ENCODE measurements around the gene CIDEC. TPM values are rescaled to one million over a fixed set of nuclear protein-coding genes. Genes with fewer than 3 reads are reported as not detected.
A peak's percentile ranks its signal among the peaks of the same experiment; 100 is the strongest.
"Not testable (repeated sequence)": the region's sequence is repeated elsewhere in the genome, so short reads cannot be mapped to it uniquely, and the experiment has no call there.

The CIDEC gene
- total RNA-seq, 2 donors from 2014 or later, result 3.5 TPM; not detected in 1

DNA sequence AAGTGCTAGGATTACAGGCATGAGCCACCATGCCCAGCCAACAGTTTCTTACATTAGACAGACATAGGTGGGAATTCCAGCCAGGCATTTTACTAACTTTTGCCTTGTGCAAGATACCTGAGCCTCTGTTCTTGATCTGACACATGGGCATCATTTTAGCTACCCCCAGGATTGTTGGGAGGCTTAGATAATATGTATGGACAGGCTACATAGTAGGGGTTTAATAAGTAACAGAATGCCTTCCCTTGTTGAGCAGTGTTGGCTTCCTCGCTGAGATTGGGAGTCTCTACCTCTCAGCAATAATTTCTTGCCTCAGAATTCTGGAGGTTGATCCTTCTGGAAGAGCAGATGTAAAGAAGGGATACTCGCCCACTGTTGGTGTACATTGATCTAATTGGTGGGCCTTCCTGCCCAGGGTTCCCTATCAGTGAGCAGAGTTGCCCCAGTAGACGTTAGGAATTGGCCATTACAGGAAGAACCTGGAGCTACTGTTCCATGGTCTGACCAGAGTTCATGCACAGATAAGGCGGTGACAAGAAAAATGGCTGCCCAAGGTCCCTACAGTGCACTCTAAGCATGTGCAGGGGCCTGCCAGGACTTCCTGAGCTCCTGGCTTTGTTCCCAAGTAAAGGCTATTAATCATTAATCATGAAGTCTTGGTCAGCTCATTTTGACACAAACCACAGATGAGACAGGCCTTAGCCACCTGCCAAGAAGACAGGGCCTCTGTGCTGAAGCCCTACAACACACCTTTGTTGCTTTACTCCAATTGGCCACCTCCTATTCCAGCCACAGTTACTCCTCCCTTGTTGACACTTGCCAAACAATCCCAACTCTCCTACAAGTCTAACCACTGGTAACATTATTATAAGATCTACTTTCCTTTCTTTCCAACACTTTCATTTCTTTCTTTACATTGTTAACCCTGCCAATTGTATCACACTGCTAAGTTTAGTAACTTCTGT is 17.6 kb upstream of the CIDEC start:
- Histone ChIP-seq H3K27me3 (replicated peaks; ENCODE audit: insufficient read depth) (no peaks in the 10 kb centered on the region), H3K4me1 (replicated peaks) (no peaks in the 10 kb centered on the region), H3K27ac (peak overlapping the region; percentile 75 to 86), H3K9me3 (no peaks in the 10 kb centered on the region), H3K36me3 (peaks cover 0 to 9% of the 10 kb centered on the region in 2 donors), H3K4me3 (no peak overlapping the region)
- intact Hi-C loops (cut with DNase I), result no loop called here
- WGBS, result 58% methylated on average over 4 of the region's 4 CpGs
- DNase-seq (ENCODE audit: low spot score), result peak; percentile 82
- peak; percentile 89 for TF ChIP-seq POLR2AphosphoS5 (IDR thresholded peaks at IDR 0.05)
- no peak for TF ChIP-seq POLR2A (IDR thresholded peaks at IDR 0.05)

DNA sequence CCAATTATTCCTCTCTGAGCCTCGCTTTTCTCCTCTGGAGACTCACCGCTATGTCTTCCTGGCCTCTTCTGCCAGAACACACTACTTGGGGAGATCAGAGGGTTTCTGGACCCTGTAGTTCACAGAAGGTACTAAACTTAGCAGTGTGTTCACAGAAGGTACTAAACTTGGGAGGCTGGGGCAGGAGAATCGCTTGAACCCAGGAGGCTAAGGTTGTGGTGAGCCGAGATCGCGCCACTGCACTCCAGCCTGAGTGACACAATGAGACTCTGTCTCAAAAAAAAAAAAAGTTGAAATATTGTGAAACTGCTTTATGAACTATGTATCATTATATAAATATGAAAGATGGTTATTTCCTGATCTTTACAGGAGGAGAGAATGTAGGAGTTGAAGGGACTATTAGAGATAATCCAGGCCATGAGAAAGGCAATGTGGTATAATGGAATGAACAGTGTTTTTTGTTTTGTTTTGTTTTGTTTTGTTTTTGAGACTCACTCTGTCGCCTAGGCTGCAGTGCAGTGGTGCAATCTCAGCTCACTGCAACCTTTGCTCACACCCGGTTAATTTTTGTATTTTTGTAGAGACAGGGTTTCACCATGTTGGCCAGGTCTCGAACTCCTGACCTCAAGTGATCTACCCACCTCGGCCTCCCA is 16.8 kb upstream of the CIDEC start:
- H3K4me1 ChIP-seq (replicated peaks); H3K9me3 ChIP-seq; H3K27me3 ChIP-seq (replicated peaks; ENCODE audit: insufficient read depth); DNase-seq (ENCODE audit: low spot score); intact Hi-C loops (cut with DNase I); H3K4me3 ChIP-seq; H3K36me3 ChIP-seq: not testable (repeated sequence)
- 92% methylated on average over 10 of the region's 10 CpGs for WGBS
- peak overlapping the region; percentile 75 to 86 for H3K27ac ChIP-seq

DNA sequence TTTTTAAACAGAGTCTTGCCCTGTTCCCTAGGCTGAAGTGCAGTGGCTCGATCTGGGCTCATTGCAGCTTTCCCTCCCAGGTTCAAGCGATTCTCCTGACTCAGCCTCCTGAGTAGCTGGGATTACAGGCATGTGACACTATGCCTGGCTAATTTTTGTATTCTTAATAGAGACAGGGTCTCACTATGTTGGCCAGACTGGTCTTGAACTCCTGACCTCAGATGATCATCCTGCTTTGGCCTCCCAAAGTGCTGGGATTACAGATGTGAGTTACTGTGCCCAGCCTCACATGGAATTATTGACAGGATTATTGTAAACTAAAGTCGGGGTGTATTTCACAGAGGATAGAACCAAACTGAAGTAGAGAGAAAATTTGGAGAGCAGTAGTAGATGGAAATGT is 15.7 kb upstream of the CIDEC start:
- H3K9me3 ChIP-seq; DNase-seq (ENCODE audit: low spot score); H3K4me1 ChIP-seq (replicated peaks); H3K27ac ChIP-seq; H3K4me3 ChIP-seq; H3K27me3 ChIP-seq (replicated peaks; ENCODE audit: insufficient read depth); H3K36me3 ChIP-seq; intact Hi-C loops (cut with DNase I): not testable (repeated sequence)
- 88% methylated on average over 3 of the region's 3 CpGs for WGBS

DNA sequence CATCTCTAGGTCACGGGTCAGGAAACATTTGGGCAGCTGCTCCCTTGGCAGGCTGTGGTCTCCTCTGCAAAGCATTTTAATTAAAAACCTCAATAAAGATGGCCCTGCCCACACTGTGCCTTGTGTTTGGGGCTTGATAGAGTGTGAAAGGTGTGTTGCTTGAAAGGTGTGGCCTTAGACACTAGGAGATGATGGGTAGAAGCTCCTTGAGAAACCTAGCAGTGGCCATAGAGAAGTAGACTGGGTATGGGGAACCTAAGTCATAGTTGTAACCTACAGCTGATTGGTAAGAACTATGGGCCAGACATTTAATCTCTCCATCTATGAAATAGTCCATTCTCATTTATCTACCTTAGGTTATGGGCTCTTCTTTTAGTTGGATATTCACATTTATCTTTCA is 13.7 kb upstream of the CIDEC start:
- Histone ChIP-seq H3K4me1 (replicated peaks) (no peaks in the 10 kb centered on the region), H3K27me3 (replicated peaks; ENCODE audit: insufficient read depth) (no peaks in the 10 kb centered on the region), H3K36me3 (peaks cover 0 to 9% of the 10 kb centered on the region in 2 donors), H3K4me3 (no peak overlapping the region), H3K27ac (no peak overlapping the region), H3K9me3 (no peaks in the 10 kb centered on the region)
- WGBS, result 95% methylated on average over 1 of the region's 1 CpG
- intact Hi-C loops (cut with DNase I), result no loop called here
- no peak for TF ChIP-seq POLR2AphosphoS5 (IDR thresholded peaks at IDR 0.05)
- no peak for DNase-seq (ENCODE audit: low spot score)

- H3K27ac ChIP-seq, result peak overlapping the region; percentile 94 to 95
- H3K4me3 ChIP-seq, result peak overlapping the region; percentile 92
- peaks cover 0 to 9% of the 10 kb centered on the region in 2 donors for H3K36me3 ChIP-seq
- no peak for DNase-seq (ENCODE audit: low spot score)
- intact Hi-C loops (cut with DNase I), result loop anchor here (2.0 kb wide), 1 partner anchor 24 kb away; no protein-coding TSS in a partner anchor
- no peaks in the 10 kb centered on the region for H3K27me3 ChIP-seq (replicated peaks; ENCODE audit: insufficient read depth)
- H3K9me3 ChIP-seq, result no peaks in the 10 kb centered on the region
- 11% methylated on average over 12 of the region's 12 CpGs for WGBS
- no peak for TF ChIP-seq CTCF (IDR thresholded peaks at IDR 0.05)
- no peak for TF ChIP-seq POLR2A (IDR thresholded peaks at IDR 0.05)
- no peak for TF ChIP-seq POLR2AphosphoS5 (IDR thresholded peaks at IDR 0.05)
- no peaks in the 10 kb centered on the region for H3K4me1 ChIP-seq (replicated peaks)
These were observed 11.1 kb upstream of the CIDEC start for GRCh38 chr3:9891072-9891622.

GRCh38 chr3:9890249-9891071 is 10.4 kb upstream of the CIDEC start, which contains the start of gene JAGN1:
TSS of gene JAGN1 (plus strand) at chr3:9890610. CDS start at chr3:9890723, 113 bp downstream.
- Histone ChIP-seq H3K4me3 (peak within 1 kb of the TSS; percentile 92), H3K27me3 (replicated peaks; ENCODE audit: insufficient read depth) (no peaks in the 10 kb centered on the region), H3K27ac (peak within 1 kb of the TSS; percentile 94 to 95), H3K4me1 (replicated peaks) (no peaks in the 10 kb centered on the region), H3K9me3 (no peaks in the 10 kb centered on the region), H3K36me3 (peaks cover 0 to 9% of the 10 kb centered on the region in 2 donors)
- TF ChIP-seq CTCF (IDR thresholded peaks at IDR 0.05), result peak in 1 of 4 experiments; percentile 14
- peak; percentile 87 for TF ChIP-seq POLR2AphosphoS5 (IDR thresholded peaks at IDR 0.05)
- TF ChIP-seq POLR2A (IDR thresholded peaks at IDR 0.05), result peak; percentile 89
- under 1% methylated on average over 55 of the region's 62 CpGs for WGBS
- intact Hi-C loops (cut with DNase I), result loop anchor here (2.0 kb wide), 1 partner anchor 24 kb away; no protein-coding TSS in a partner anchor
- peak; percentile 84 for DNase-seq (ENCODE audit: low spot score)
